ENCODE data around the gene RNLS.

RNLS gene

GRCh38 chr10:88232029-88232895 is 350.9 kb downstream of the RNLS start:
- DNase-seq (ENCODE audit: low spot score), result no peak

GRCh38 chr10:88230251-88230650 is 352.9 kb downstream of the RNLS start:
- no peak for DNase-seq (ENCODE audit: low spot score)

GRCh38 chr10:88228130-88228529 is 355.0 kb downstream of the RNLS start:
- no peak for DNase-seq (ENCODE audit: low spot score)

GRCh38 chr10:88227342-88228018 is 355.6 kb downstream of the RNLS start:
- no peak for DNase-seq (ENCODE audit: low spot score)

GRCh38 chr10:88226891-88227290 is 356.2 kb downstream of the RNLS start:
- no peak for DNase-seq (ENCODE audit: low spot score)

- DNase-seq (ENCODE audit: low spot score), result no peak
Observed at GRCh38 chr10:88226071-88226659, 357.0 kb downstream of the RNLS start.
